Activated B cell treated with CpG ODN at 0.5 μM for 24 hours (primary cell): ENCODE data around the gene METTL16. TPM values are rescaled to one million over a fixed set of nuclear protein-coding genes. Genes with fewer than 3 reads are reported as not detected.

Source experiments
- ATAC-seq: fragments of 200-7000 bp; cut with Tn5 transposase; one replicate; pipeline ENCODE4 v1.10.0; 2021; ENCODE audit warnings: low read depth, mild to moderate bottlenecking, moderate library complexity
- CTCF ChIA-PET: fragments of 350-600 bp; sonication (Branson Sonifier 250); formaldehyde crosslinking; loops from one replicate; lab custom pipeline; 2021; ENCODE audit warnings: antibody characterized with exemption; lab: Charles Lee
- POLR2A ChIA-PET: fragments of 350-600 bp; sonication (Branson Sonifier 250); formaldehyde crosslinking; loops from one replicate; lab custom pipeline; 2021; ENCODE audit warnings: antibody characterized with exemption; lab: Charles Lee
- DNase-seq: peaks from one replicate; pipeline ENCODE4 v3.0.0; 2022
- H3K27ac Mint-ChIP-seq: one replicate; pipeline ENCODE4 v1.8.0; 2020; ENCODE audit warnings: mixed read lengths
- H3K27me3 Mint-ChIP-seq: one replicate; pipeline ENCODE4 v1.8.0; 2021; ENCODE audit warnings: mixed read lengths
- H3K36me3 Mint-ChIP-seq: one replicate; pipeline ENCODE4 v1.8.0; 2021; ENCODE audit warnings: low read depth, mixed read lengths
- H3K4me1 Mint-ChIP-seq: one replicate; pipeline ENCODE4 v1.8.0; 2021; ENCODE audit warnings: mixed read lengths
- H3K4me3 Mint-ChIP-seq: one replicate; pipeline ENCODE4 v1.8.0; 2020; ENCODE audit warnings: mild to moderate bottlenecking, mixed read lengths
- H3K9me3 Mint-ChIP-seq: one replicate; pipeline ENCODE4 v1.8.0; 2020; ENCODE audit warnings: mixed read lengths
- CTCF ChIP-seq: fragments of 200-600 bp; IDR thresholded peaks from one replicate; pipeline ENCODE4 v1.8.0; 2022; ENCODE audit warnings: antibody characterized with exemption, mild to moderate bottlenecking
- intact Hi-C: fragments of 100-400 bp; cut with micrococcal nuclease; formaldehyde crosslinking; loops from one replicate; pipeline ENCODE4 v1.15.1; 2024
- total RNA-seq: library from RNA; stranded (reverse); gene quantifications from 2 replicates; pipeline ENCODE4 v1.2.3, GENCODE V29; 2022

The METTL16 gene
- total RNA-seq, result 49.4 and 57.2 TPM in 2 replicates

- ChIA-PET POLR2A (interaction anchor here (0.5 to 2.9 kb wide), 14 partner anchors 12 to 736 kb away, joined by 3 to 13 read pairs (median 5); partner anchors contain the start of genes PAFAH1B1 and SGSM2), CTCF (interaction anchor here (1.2 kb wide), 1 partner anchor 164 kb away, joined by 5 read pairs; no protein-coding TSS in a partner anchor)
- no peaks in the 10 kb centered on the region for H3K27me3 Mint-ChIP-seq
These were observed at the start of gene METTL16 for GRCh38 chr17:2511462-2512369. METTL16 (minus strand) TSS chr17:2511888; CDS start chr17:2502331, 9,557 bp downstream.

GRCh38 chr17:2560658-2561057 lies 49.0 kb upstream of the METTL16 start:
- no peak overlapping the region for H3K4me3 Mint-ChIP-seq
- H3K4me1 Mint-ChIP-seq, result peaks cover 4% of the 10 kb centered on the region
- POLR2A ChIA-PET, result no interaction called here

More at GRCh38 chr17:2511462-2512369, at the start of gene METTL16:
- Mint-ChIP-seq H3K36me3 (peaks cover 10% of the 10 kb centered on the region), H3K4me1 (peaks cover 10% of the 10 kb centered on the region), H3K27ac (peak within 1 kb of the TSS; percentile 36), H3K4me3 (no peak within 1 kb of the TSS), H3K9me3 (no peaks in the 10 kb centered on the region)
- peak; percentile 84 for DNase-seq
- TF ChIP-seq CTCF, result no peak
- peak; percentile 99 for ATAC-seq
- intact Hi-C loops, result loop anchor here (1.0 kb wide), 5 partner anchors 83 to 1125 kb away; partner anchors contain the start of genes CLUH, CTNS and SHPK

GRCh38 chr17:2551928-2552327 lies 40.2 kb upstream of the METTL16 start:
- H3K27ac Mint-ChIP-seq, result no peak overlapping the region
- H3K27me3 Mint-ChIP-seq, result peaks cover 13% of the 10 kb centered on the region
- POLR2A ChIA-PET, result no interaction called here
- CTCF ChIA-PET, result interaction anchor here (0.5 kb wide), 1 partner anchor 15 kb away, joined by 3 read pairs; no protein-coding TSS in a partner anchor
- intact Hi-C loops, result no loop called here
- no peak for ATAC-seq
- no peaks in the 10 kb centered on the region for H3K9me3 Mint-ChIP-seq
- no peaks in the 10 kb centered on the region for H3K4me1 Mint-ChIP-seq
- TF ChIP-seq CTCF, result no peak
- no peak for DNase-seq
- no peak overlapping the region for H3K4me3 Mint-ChIP-seq
- no peaks in the 10 kb centered on the region for H3K36me3 Mint-ChIP-seq

More at GRCh38 chr17:2560658-2561057, 49.0 kb upstream of the METTL16 start:
- H3K27me3 Mint-ChIP-seq, result peaks cover 9% of the 10 kb centered on the region
- intact Hi-C loops, result no loop called here
- no peaks in the 10 kb centered on the region for H3K36me3 Mint-ChIP-seq
- DNase-seq (no peak), ATAC-seq (no peak)
- TF ChIP-seq CTCF, result no peak
- H3K9me3 Mint-ChIP-seq, result peaks cover 3% of the 10 kb centered on the region
- no peak overlapping the region for H3K27ac Mint-ChIP-seq
- CTCF ChIA-PET, result no interaction called here

GRCh38 chr17:2551493-2551892 lies 39.8 kb upstream of the METTL16 start:
- Mint-ChIP-seq H3K27ac (no peak overlapping the region), H3K36me3 (no peaks in the 10 kb centered on the region), H3K9me3 (no peaks in the 10 kb centered on the region), H3K27me3 (peaks cover 13% of the 10 kb centered on the region), H3K4me3 (no peak overlapping the region), H3K4me1 (no peaks in the 10 kb centered on the region)
- CTCF ChIA-PET, result no interaction called here
- intact Hi-C loops, result no loop called here
- POLR2A ChIA-PET, result no interaction called here
- TF ChIP-seq CTCF, result no peak
- DNase-seq (no peak), ATAC-seq (no peak)
